ENCODE results near the gene MAPK13.

GRCh38 chr6:36104836-36105235 lies 25.5 kb upstream of the MAPK13 start:
- TF ChIP-seq, protein P1, sequence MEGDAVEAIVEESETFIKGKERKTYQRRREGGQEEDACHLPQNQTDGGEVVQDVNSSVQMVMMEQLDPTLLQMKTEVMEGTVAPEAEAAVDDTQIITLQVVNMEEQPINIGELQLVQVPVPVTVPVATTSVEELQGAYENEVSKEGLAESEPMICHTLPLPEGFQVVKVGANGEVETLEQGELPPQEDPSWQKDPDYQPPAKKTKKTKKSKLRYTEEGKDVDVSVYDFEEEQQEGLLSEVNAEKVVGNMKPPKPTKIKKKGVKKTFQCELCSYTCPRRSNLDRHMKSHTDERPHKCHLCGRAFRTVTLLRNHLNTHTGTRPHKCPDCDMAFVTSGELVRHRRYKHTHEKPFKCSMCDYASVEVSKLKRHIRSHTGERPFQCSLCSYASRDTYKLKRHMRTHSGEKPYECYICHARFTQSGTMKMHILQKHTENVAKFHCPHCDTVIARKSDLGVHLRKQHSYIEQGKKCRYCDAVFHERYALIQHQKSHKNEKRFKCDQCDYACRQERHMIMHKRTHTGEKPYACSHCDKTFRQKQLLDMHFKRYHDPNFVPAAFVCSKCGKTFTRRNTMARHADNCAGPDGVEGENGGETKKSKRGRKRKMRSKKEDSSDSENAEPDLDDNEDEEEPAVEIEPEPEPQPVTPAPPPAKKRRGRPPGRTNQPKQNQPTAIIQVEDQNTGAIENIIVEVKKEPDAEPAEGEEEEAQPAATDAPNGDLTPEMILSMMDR (IDR thresholded peaks at IDR 0.05; ENCODE audit: low read length) = no peak
- no peak for TF ChIP-seq EZH2phosphoT487 (IDR thresholded peaks at IDR 0.05; ENCODE audit: low read length)
- TF ChIP-seq EZH2 (optimal IDR thresholded peaks at IDR 0.05; ENCODE audit: low read depth, low read length) = no peak
